ENCODE data around the gene COL25A1. TPM values are rescaled to one million over a fixed set of nuclear protein-coding genes. Genes with fewer than 3 reads are reported as not detected.

COL25A1 gene
- total and polyA plus RNA-seq, 2 donors (not counting 3 experiments of a cell fraction or from before 2014, with no cell fraction given): 0.21 to 3.5 TPM

- intact Hi-C loops (cut with micrococcal nuclease) (no loop called here), dilution Hi-C loops (cut with MboI; ENCODE audit: extremely low pct_ligation_motif_present, low sequenced_read_pairs) (no loop called here)
- Histone ChIP-seq H3K79me2 (ENCODE audit: control insufficient read depth, insufficient read depth, low read length) (no peaks in the 10 kb centered on the region), H3K4me1 (ENCODE audit: control insufficient read depth, extremely low read depth, insufficient read depth, low read length) (no peaks in the 10 kb centered on the region), H3K9me3 (replicated peaks; ENCODE audit: control insufficient read depth, insufficient read depth, low read length) (no peaks in the 10 kb centered on the region), H3K4me2 (ENCODE audit: insufficient read depth, low read length) (no peak overlapping the region), H3K27me3 (ENCODE audit: control insufficient read depth in 2 of 2, insufficient read depth in 2 of 2, low read length in 2 of 2) (no peaks in the 10 kb centered on the region), H3K4me3 (replicated peaks in 1 of 3; ENCODE audit: insufficient read depth in 1 of 3, low read depth in 1 of 3, low read length in 3 of 3) (no peak overlapping the region), H2AFZ (ENCODE audit: low read depth, low read length) (no peak overlapping the region), H3K9ac (replicated peaks; ENCODE audit: extremely low read depth, insufficient read depth, low read length) (no peak overlapping the region), H3K27ac (ENCODE audit: insufficient read depth, low read depth, low read length) (no peak overlapping the region), H4K20me1 (replicated peaks; ENCODE audit: control insufficient read depth, extremely low read depth, insufficient read depth, low read length) (no peaks in the 10 kb centered on the region), H3K9me1 (replicated peaks; ENCODE audit: control insufficient read depth, extremely low read depth, insufficient read depth, low read length) (no peaks in the 10 kb centered on the region), H3K36me3 (ENCODE audit: control insufficient read depth in 2 of 2, extremely low read depth in 1 of 2, insufficient read depth in 2 of 2, low read length in 2 of 2) (no peaks in the 10 kb centered on the region)
- BruUV-seq (replicated peaks): no TSS peak
- ChIA-PET CTCF (interaction anchor here (0.9 to 1.5 kb wide), 3 partner anchors 9 to 80 kb away, joined by 3 read pairs; no protein-coding TSS in a partner anchor), POLR2A (no interaction called here)
- no peak for TF ChIP-seq POLR2A (IDR thresholded peaks at IDR 0.05; ENCODE audit: low read depth, low read length)
- TF ChIP-seq EZH2 (IDR thresholded peaks at IDR 0.05; ENCODE audit: borderline replicate concordance, low read depth, low read length, severe bottlenecking): no peak
- TF ChIP-seq, protein P1, sequence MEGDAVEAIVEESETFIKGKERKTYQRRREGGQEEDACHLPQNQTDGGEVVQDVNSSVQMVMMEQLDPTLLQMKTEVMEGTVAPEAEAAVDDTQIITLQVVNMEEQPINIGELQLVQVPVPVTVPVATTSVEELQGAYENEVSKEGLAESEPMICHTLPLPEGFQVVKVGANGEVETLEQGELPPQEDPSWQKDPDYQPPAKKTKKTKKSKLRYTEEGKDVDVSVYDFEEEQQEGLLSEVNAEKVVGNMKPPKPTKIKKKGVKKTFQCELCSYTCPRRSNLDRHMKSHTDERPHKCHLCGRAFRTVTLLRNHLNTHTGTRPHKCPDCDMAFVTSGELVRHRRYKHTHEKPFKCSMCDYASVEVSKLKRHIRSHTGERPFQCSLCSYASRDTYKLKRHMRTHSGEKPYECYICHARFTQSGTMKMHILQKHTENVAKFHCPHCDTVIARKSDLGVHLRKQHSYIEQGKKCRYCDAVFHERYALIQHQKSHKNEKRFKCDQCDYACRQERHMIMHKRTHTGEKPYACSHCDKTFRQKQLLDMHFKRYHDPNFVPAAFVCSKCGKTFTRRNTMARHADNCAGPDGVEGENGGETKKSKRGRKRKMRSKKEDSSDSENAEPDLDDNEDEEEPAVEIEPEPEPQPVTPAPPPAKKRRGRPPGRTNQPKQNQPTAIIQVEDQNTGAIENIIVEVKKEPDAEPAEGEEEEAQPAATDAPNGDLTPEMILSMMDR (IDR thresholded peaks at IDR 0.05; ENCODE audit: extremely low read depth in 1 of 2, insufficient read depth in 1 of 2, low read depth in 1 of 2, low read length in 2 of 2): no peak
- TF ChIP-seq JUN (IDR thresholded peaks at IDR 0.05; ENCODE audit: borderline replicate concordance, insufficient read depth, insufficient read length, low read depth): no peak
- no peak for TF ChIP-seq MYC (IDR thresholded peaks at IDR 0.05; ENCODE audit: low read depth, low read length)
- TF ChIP-seq, protein P2, sequence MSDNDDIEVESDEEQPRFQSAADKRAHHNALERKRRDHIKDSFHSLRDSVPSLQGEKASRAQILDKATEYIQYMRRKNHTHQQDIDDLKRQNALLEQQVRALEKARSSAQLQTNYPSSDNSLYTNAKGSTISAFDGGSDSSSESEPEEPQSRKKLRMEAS (IDR thresholded peaks at IDR 0.05; ENCODE audit: insufficient read depth, insufficient read length): no peak
- no peak for TF ChIP-seq FOS (IDR thresholded peaks at IDR 0.05; ENCODE audit: borderline replicate concordance, insufficient read depth, low read length)
- TF ChIP-seq POLR2AphosphoS5 (IDR thresholded peaks at IDR 0.05; ENCODE audit: insufficient read depth, low read depth, low read length): no peak
- no peak for TF ChIP-seq GATA2 (IDR thresholded peaks at IDR 0.05; ENCODE audit: insufficient read depth, insufficient read length, low read depth, low read length)
- FAIRE-seq (no peak), DNase-seq (ENCODE audit: low read depth, low spot score) (no peak)
These were observed 174.6 kb downstream of the COL25A1 start for GRCh38 chr4:109127866-109128265.
